Keratinocyte (primary cell): ENCODE measurements around the gene GNAL. TPM values are rescaled to one million over a fixed set of nuclear protein-coding genes. Genes with fewer than 3 reads are reported as not detected.

Experiments used
- DNase-seq: peaks from one replicate; pipeline ENCODE4 v3.0.0-alpha.2; 2011; ENCODE audit warnings: low read depth, missing footprints, low spot score
- FAIRE-seq: peaks from 2 replicates; lab custom pipeline; 2011; peaks lifted over from hg19 to GRCh38; lab: Jason Lieb, UNC
- H2AFZ ChIP-seq: 2 replicates; pipeline ENCODE4 v1.6.0; 2012; ENCODE audit warnings: low read length, control low read depth, inconsistent platforms; ENCODE audit not compliant: control insufficient read depth
- H3K27ac ChIP-seq: 2 replicates; pipeline ENCODE4 v1.5.1; 2011; ENCODE audit warnings: low read length; ENCODE audit not compliant: control insufficient read depth, insufficient read depth
- H3K27me3 ChIP-seq: 3 replicates; pipeline ENCODE4 v1.6.0; 2011; ENCODE audit warnings: low read length; ENCODE audit not compliant: control insufficient read depth, insufficient read depth; ENCODE audit errors: extremely low read depth
- H3K36me3 ChIP-seq, 2 experiments: 2 replicates in 1 of 2; 3 replicates in 1 of 2; pipeline ENCODE4 v1.5.1; 2011; ENCODE audit warnings: low read length in 2 of 2, mild to moderate bottlenecking in 1 of 2; ENCODE audit not compliant: control insufficient read depth in 2 of 2, insufficient read depth in 2 of 2; ENCODE audit errors: extremely low read depth in 1 of 2
- H3K4me1 ChIP-seq: 3 replicates; pipeline ENCODE4 v1.5.1; 2011; ENCODE audit warnings: low read length; ENCODE audit not compliant: control insufficient read depth, insufficient read depth; ENCODE audit errors: extremely low read depth
- H3K4me2 ChIP-seq: 3 replicates; pipeline ENCODE4 v1.6.0; 2011; ENCODE audit warnings: low read depth, low read length; ENCODE audit not compliant: control insufficient read depth, insufficient read depth; ENCODE audit errors: extremely low read depth
- H3K4me3 ChIP-seq, 3 experiments: fragments of 200-600 bp in 1 of 3; sonication (generic) in 1 of 3; 2 replicates in 2 of 3; 3 replicates in 1 of 3; pipeline ENCODE4 v1.5.1; 2011 to 2016; ENCODE audit warnings: low read length in 3 of 3, mild to moderate bottlenecking in 3 of 3, control low read depth in 2 of 3, inconsistent platforms in 1 of 3, low read depth in 1 of 3, mixed read lengths in 1 of 3, mixed run types in 1 of 3, moderate library complexity in 1 of 3; ENCODE audit not compliant: control insufficient read depth in 2 of 3, insufficient read depth in 2 of 3; ENCODE audit errors: extremely low read depth in 1 of 3
- H3K79me2 ChIP-seq: 2 replicates; pipeline ENCODE4 v1.6.0; 2012; ENCODE audit warnings: low read length; ENCODE audit not compliant: control insufficient read depth, insufficient read depth
- H3K9ac ChIP-seq: 3 replicates; pipeline ENCODE4 v1.6.0; 2011; ENCODE audit warnings: low read length; ENCODE audit not compliant: control insufficient read depth, insufficient read depth; ENCODE audit errors: extremely low read depth
- H3K9me1 ChIP-seq: 3 replicates; pipeline ENCODE4 v1.6.0; 2011; ENCODE audit warnings: low read length; ENCODE audit not compliant: control insufficient read depth, insufficient read depth; ENCODE audit errors: extremely low read depth
- H3K9me3 ChIP-seq: 2 replicates; pipeline ENCODE4 v1.5.1; 2012; ENCODE audit warnings: low read depth, low read length; ENCODE audit not compliant: control insufficient read depth
- H4K20me1 ChIP-seq: 3 replicates; pipeline ENCODE4 v1.6.0; 2011; ENCODE audit warnings: low read length; ENCODE audit not compliant: control insufficient read depth, insufficient read depth; ENCODE audit errors: extremely low read depth
- EZH2 ChIP-seq: IDR thresholded peaks from one replicate; pipeline ENCODE4 v1.6.1; 2012; ENCODE audit warnings: inconsistent platforms, mild to moderate bottlenecking, low read length, moderate library complexity
- dilution Hi-C: fragments of 300-500 bp; cut with MboI; formaldehyde crosslinking; loops from one replicate; pipeline ENCODE4 v1.7.0; 2020; ENCODE audit warnings: low sequenced_read_pairs; ENCODE audit not compliant: extremely low pct_ligation_motif_present
- polyA plus RNA-seq, 5 experiments: library from polyadenylated mRNA; depleted of rRNA in 3 of 5; stranded (reverse) in 3 of 5; stranded (forward) in 1 of 5; unstranded in 1 of 5; fragments of >200 nt; gene quantifications; 1 replicate in 1 of 5; 2 replicates in 3 of 5; 3 replicates in 1 of 5; pipeline versions ENCODE4 v1.2.1 to v1.2.3, GENCODE V29; 2011 to 2012; ENCODE audit warnings: missing spikeins in 2 of 5, low read depth in 1 of 5, low replicate concordance in 1 of 5
- TF ChIP-seq, protein P1 (sequence below), 3 experiments: IDR thresholded peaks in 1 of 3; conservative IDR thresholded peaks in 1 of 3; optimal IDR thresholded peaks in 1 of 3; 2 replicates in 2 of 3; 3 replicates in 1 of 3; pipeline versions ENCODE3 to v1.5.1; 2011; ENCODE audit warnings: low read length in 3 of 3, mild to moderate bottlenecking in 3 of 3, moderate library complexity in 2 of 3, control low read depth in 1 of 3, inconsistent platforms in 1 of 3; ENCODE audit not compliant: insufficient read depth in 2 of 3; ENCODE audit errors: extremely low read depth in 1 of 3

Gene GNAL
- polyA plus RNA-seq, 1 donor (not counting 4 experiments of a cell fraction or from before 2014, with no cell fraction given), result 30.0 TPM

DNA sequence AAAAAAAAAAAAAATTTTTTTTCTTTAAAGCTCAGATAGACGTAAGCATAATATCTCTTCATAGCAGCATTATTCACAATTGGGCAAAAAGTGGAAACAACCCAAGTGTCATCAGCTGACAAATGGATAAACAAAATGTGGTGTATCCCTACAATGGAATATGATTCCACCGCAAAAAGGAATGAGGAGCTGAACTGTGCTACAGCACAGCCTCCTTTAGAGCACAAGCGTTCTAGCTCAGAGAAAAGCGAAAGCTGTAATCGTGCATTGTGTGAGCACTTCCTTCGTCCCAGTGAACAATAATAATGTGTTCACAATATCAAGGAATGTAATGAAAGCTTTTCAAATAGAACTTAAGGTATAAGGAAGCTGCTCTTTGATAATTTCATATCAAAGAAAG lies 150.5 kb downstream of the GNAL start:
- Histone ChIP-seq H3K36me3 (no peaks in the 10 kb centered on the region), H3K4me2 (no peak overlapping the region), H3K79me2 (no peaks in the 10 kb centered on the region), H4K20me1 (no peaks in the 10 kb centered on the region), H3K9me3 (no peaks in the 10 kb centered on the region), H3K4me1 (no peaks in the 10 kb centered on the region), H3K9me1 (no peaks in the 10 kb centered on the region), H3K27me3 (no peaks in the 10 kb centered on the region), H3K9ac (no peak overlapping the region), H3K27ac (no peak overlapping the region), H2AFZ (no peak overlapping the region), H3K4me3 (no peak overlapping the region)
- dilution Hi-C loops, result no loop called here
- no peak for TF ChIP-seq EZH2
- TF ChIP-seq, protein P1, sequence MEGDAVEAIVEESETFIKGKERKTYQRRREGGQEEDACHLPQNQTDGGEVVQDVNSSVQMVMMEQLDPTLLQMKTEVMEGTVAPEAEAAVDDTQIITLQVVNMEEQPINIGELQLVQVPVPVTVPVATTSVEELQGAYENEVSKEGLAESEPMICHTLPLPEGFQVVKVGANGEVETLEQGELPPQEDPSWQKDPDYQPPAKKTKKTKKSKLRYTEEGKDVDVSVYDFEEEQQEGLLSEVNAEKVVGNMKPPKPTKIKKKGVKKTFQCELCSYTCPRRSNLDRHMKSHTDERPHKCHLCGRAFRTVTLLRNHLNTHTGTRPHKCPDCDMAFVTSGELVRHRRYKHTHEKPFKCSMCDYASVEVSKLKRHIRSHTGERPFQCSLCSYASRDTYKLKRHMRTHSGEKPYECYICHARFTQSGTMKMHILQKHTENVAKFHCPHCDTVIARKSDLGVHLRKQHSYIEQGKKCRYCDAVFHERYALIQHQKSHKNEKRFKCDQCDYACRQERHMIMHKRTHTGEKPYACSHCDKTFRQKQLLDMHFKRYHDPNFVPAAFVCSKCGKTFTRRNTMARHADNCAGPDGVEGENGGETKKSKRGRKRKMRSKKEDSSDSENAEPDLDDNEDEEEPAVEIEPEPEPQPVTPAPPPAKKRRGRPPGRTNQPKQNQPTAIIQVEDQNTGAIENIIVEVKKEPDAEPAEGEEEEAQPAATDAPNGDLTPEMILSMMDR (optimal IDR thresholded peaks at IDR 0.05 in 1 of 3, IDR thresholded peaks at IDR 0.05 in 1 of 3, conservative IDR thresholded peaks at IDR 0.05 in 1 of 3; ENCODE audit: extremely low read depth in 1 of 3, insufficient read depth in 2 of 3, low read length in 3 of 3), result no peak
- no peak for FAIRE-seq
- DNase-seq, result no peak

DNA sequence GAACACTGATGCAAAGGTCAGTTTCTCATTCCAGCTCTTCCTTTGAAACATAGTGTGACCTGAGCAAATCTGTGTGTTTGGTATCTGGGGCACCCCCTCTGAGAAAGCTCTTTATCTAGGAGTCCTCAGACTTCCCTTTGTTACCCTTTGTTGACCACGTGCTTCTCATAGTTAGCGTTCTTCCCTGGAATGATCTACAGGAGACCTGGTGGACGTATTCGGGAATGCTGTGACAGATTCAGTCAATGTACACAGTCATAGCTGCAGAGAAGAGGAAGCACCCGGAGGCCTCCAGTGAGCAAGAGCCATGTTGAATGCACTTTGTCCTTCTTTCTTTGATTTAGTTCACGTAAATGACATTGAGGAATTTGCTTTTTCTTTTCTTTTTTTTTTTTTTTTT lies 151.4 kb downstream of the GNAL start:
- Histone ChIP-seq H2AFZ (no peak overlapping the region), H3K4me2 (no peak overlapping the region), H3K27ac (no peak overlapping the region), H4K20me1 (no peaks in the 10 kb centered on the region), H3K79me2 (no peaks in the 10 kb centered on the region), H3K4me1 (no peaks in the 10 kb centered on the region), H3K9ac (no peak overlapping the region), H3K27me3 (no peaks in the 10 kb centered on the region), H3K9me3 (no peaks in the 10 kb centered on the region), H3K9me1 (no peaks in the 10 kb centered on the region), H3K4me3 (no peak overlapping the region), H3K36me3 (no peaks in the 10 kb centered on the region)
- TF ChIP-seq, protein P1 (optimal IDR thresholded peaks at IDR 0.05 in 1 of 3, IDR thresholded peaks at IDR 0.05 in 1 of 3, conservative IDR thresholded peaks at IDR 0.05 in 1 of 3; ENCODE audit: extremely low read depth in 1 of 3, insufficient read depth in 2 of 3, low read length in 3 of 3), result no peak
- TF ChIP-seq EZH2, result no peak
- dilution Hi-C loops, result no loop called here
- FAIRE-seq (no peak), DNase-seq (no peak)
